ENCODE measurements around the gene ZGRF1. TPM values are rescaled to one million over a fixed set of nuclear protein-coding genes. Genes with fewer than 3 reads are reported as not detected.

Gene ZGRF1
- total and polyA plus RNA-seq, 10 of the 15 experiments (the other 5 are each of a cell fraction or from before 2014, with no cell fraction given), result 8.5 to 32.1 (median 20.1) TPM

- TF ChIP-seq IRF5 (IDR thresholded peaks at IDR 0.05; ENCODE audit: borderline replicate concordance) (no peak), EGR1 (IDR thresholded peaks at IDR 0.05; ENCODE audit: borderline replicate concordance in 1 of 2, low read depth in 2 of 2, low read length in 2 of 2) (peak; percentile 18 to 93), TCF7 (IDR thresholded peaks at IDR 0.05; ENCODE audit: borderline replicate concordance) (no peak), SMAD5 (IDR thresholded peaks at IDR 0.05; ENCODE audit: low read depth) (0 out of 2 replicates have a peak, but pooled peaks have one; percentile 51), REST (IDR thresholded peaks at IDR 0.05; ENCODE audit: low read depth, low read length) (no peak), BACH1 (IDR thresholded peaks at IDR 0.05; ENCODE audit: borderline replicate concordance) (no peak), BCL11A (IDR thresholded peaks at IDR 0.05; ENCODE audit: low read depth, low read length) (no peak), IKZF1 (conservative IDR thresholded peaks at IDR 0.05) (0 out of 2 replicates have a peak, but pooled peaks have one; percentile 45), WRNIP1 (IDR thresholded peaks at IDR 0.05; ENCODE audit: borderline replicate concordance, low read depth, low read length) (no peak), RCOR1 (conservative IDR thresholded peaks at IDR 0.05; ENCODE audit: low read depth, low read length) (peak; percentile 90; the same call in 1 of the 2 replicates), HDAC6 (IDR thresholded peaks at IDR 0.05; ENCODE audit: unreplicated experiment) (no peak), NR2C1 (IDR thresholded peaks at IDR 0.05) (no peak), SMC3 (IDR thresholded peaks at IDR 0.05; ENCODE audit: borderline replicate concordance, low read length) (0 out of 2 replicates have a peak, but pooled peaks have one; percentile 13), ELK1 (IDR thresholded peaks at IDR 0.05; ENCODE audit: low read depth, low read length) (no peak), MTA3 (IDR thresholded peaks at IDR 0.05; ENCODE audit: borderline replicate concordance, low read length) (no peak), CEBPB (IDR thresholded peaks at IDR 0.05; ENCODE audit: borderline replicate concordance in 1 of 2, low read depth in 2 of 2, low read length in 2 of 2) (no peak), BHLHE40 (IDR thresholded peaks at IDR 0.05; ENCODE audit: borderline replicate concordance in 1 of 2, low read depth in 2 of 2, low read length in 1 of 2) (no peak; a peak in 1 of 4 replicates), MYB (IDR thresholded peaks at IDR 0.05; ENCODE audit: borderline replicate concordance, low read depth, low read length) (no peak), JUNB (IDR thresholded peaks at IDR 0.05) (0 out of 2 replicates have a peak, but pooled peaks have one; percentile 35), CTCF (IDR thresholded peaks at IDR 0.05 in 2 of 3, conservative IDR thresholded peaks at IDR 0.05 in 1 of 3; ENCODE audit: control insufficient read depth in 2 of 3, extremely low read depth in 1 of 3, insufficient read depth in 1 of 3, low read depth in 3 of 3, low read length in 3 of 3) (peak; percentile 18 to 29 (median 19); a peak in 4 of 6 replicates), SRF (IDR thresholded peaks at IDR 0.05; ENCODE audit: low read depth in 2 of 2, low read length in 2 of 2) (no peak)
Observed at GRCh38 chr4:112517067-112517634, 119.6 kb downstream of the ZGRF1 start (continued).

Measured in GM12878 (cell line).